Coronary artery (tissue), 2 donors: ENCODE results near the gene PIP4P1.

Source experiments
- DNase-seq: peaks from one replicate; pipeline ENCODE4 v3.0.0-alpha.2; 2017; ENCODE audit warnings: low spot score
- H3K27ac ChIP-seq, 2 donors: fragments of 200-600 bp; sonication (generic); one replicate each; pipeline ENCODE4 v1.5.1; 2016 to 2019
- H3K4me3 ChIP-seq: fragments of 200-600 bp; sonication (generic); 2 replicates; pipeline ENCODE4 v1.5.1; 2016; ENCODE audit warnings: mild to moderate bottlenecking, moderate library complexity
- TF ChIP-seq, protein P1 (sequence below): fragments of 200-600 bp; sonication (generic); IDR thresholded peaks from one replicate; pipeline ENCODE4 v1.5.1; 2019; ENCODE audit warnings: antibody characterized with exemption

The PIP4P1 gene

DNA sequence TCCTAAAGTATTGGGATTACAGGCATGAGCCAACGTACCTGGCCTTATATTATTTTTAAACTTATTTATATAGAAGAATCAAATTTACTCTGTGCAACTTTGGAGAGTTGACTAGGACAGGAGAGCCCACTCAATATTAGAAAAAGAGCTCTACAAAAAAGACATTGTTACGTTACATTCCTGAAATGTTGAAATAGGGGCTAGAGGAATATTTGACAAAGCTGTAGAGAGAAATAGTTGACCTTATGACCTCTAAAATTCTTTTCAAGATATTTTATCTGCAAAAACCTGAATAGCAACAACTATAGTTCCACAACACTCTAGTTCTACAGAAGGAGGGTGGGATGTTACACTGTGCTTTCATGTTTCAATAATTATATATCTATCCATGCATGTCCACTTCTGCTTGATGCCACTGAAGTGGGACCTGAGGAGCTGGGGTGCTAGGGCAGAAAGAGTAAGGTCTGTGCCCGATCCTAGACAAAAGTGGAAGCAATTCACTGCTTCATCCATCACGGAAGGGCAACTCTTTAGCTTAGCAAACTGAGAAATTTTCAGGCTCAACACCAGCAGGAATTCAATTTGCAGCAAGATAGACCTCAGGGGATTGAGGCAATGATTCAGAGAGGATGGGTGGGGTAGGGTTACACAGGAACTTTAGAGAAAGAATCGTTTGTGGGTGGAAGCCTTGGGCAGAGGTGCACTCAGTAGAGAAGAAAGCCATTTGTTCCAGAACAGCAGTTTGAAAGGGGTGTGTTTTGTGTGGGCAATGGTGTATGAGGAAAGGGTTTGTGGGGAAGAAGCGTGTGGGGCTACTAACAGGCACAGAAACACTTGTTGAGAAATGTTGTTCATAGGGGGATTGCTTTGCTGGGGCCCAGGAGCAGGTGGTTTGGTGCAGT lies 28.1 kb upstream of the PIP4P1 start:
- DNase-seq: no peak
- Histone ChIP-seq H3K27ac (no peak overlapping the region), H3K4me3 (no peak overlapping the region)
- TF ChIP-seq, protein P1, sequence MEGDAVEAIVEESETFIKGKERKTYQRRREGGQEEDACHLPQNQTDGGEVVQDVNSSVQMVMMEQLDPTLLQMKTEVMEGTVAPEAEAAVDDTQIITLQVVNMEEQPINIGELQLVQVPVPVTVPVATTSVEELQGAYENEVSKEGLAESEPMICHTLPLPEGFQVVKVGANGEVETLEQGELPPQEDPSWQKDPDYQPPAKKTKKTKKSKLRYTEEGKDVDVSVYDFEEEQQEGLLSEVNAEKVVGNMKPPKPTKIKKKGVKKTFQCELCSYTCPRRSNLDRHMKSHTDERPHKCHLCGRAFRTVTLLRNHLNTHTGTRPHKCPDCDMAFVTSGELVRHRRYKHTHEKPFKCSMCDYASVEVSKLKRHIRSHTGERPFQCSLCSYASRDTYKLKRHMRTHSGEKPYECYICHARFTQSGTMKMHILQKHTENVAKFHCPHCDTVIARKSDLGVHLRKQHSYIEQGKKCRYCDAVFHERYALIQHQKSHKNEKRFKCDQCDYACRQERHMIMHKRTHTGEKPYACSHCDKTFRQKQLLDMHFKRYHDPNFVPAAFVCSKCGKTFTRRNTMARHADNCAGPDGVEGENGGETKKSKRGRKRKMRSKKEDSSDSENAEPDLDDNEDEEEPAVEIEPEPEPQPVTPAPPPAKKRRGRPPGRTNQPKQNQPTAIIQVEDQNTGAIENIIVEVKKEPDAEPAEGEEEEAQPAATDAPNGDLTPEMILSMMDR: no peak

DNA sequence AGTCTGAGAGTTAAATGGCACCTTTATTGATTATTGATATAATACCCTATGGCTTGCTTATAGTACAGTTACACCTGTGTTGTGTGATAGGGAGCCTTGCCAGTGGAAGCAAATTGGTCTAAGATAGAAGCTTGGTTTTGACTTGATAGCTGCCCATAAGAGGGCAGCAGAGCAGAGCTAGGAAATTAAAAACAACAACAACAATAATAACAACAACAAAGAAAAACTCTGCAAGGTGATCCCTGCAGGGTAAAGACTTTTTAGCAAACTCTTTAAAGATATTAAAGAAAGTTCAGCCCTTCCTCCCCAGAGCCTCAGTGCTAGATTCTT lies 26.1 kb upstream of the PIP4P1 start:
- H3K4me3 ChIP-seq: no peak overlapping the region
- TF ChIP-seq, protein P1: no peak
- DNase-seq: no peak
- no peak overlapping the region for H3K27ac ChIP-seq

DNA sequence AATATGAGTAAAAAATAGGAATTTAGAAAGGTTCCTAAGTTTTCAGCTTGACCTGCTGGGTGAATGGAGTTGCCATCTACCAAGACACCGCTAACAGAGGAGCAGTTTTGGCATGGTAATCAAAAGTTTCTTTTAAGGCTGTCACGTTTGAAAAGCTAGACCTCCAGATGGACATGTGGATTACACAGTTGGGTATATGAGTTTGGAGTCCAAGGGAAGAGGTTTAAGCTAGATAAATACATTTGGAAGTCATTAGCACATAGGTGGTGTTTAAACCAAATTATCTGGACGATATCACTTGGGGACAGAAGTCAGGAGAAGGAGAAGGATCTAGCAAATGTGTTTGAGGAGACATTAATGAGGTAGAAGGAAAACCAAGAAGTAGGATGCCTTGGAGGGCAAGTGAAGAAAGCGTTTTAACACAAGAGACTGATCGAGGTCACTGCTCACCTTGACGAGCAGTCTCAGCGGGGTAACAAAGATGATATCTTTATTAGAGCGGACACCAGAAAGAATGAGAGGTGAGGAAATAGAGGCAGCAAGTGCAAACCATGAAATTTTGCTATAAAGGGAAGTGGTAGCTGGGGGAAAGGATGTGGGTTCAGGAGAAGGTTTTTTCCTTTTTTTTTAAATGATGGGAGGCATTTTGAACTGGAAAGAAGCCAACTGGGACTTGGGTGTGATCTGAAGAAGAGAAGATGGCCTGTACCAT lies 25.6 kb upstream of the PIP4P1 start:
- Histone ChIP-seq H3K27ac (no peak overlapping the region), H3K4me3 (no peak overlapping the region)
- TF ChIP-seq, protein P1: no peak
- no peak for DNase-seq

DNA sequence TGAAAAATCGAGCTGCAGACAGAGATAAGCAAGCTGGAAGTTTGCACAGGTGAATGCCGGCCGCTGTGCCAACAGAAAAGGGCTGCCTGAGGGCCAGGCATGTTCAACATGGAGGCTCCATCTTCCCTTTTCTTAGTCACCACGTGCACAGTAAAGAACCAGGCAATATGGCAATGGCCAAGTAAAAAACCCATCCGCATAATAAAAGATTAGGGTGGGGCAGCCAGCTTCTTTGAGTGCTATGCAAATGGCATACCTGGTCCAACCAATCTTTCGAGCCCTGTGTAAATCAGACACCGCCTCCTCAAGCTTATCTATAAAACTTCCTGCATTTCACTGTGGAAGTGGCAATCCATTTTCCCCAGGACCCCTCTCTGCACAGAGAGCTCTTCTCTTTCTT lies 24.7 kb upstream of the PIP4P1 start:
- TF ChIP-seq, protein P1: no peak
- no peak overlapping the region for H3K4me3 ChIP-seq
- no peak for DNase-seq
- H3K27ac ChIP-seq: no peak overlapping the region

DNA sequence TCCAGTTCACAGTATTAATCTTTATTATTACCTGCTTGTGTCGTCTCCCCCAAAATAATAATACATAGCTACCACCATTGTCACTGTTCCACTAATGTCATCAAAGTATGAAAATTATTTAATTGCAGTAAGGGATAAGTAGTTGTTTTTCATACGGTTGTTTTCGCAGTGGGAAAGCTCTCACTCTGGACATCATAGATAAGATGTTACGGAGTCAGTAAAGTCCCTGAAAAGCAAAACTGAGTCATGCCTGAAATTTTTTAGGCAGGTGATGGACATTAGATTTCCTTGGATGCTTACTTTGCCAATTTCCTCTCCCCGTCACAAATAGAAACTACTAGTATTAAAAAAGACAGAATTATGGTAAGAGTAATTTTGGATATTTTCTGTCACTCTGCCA lies 21.1 kb upstream of the PIP4P1 start:
- DNase-seq: no peak
- no peak overlapping the region for H3K27ac ChIP-seq
- TF ChIP-seq, protein P1: no peak
- no peak overlapping the region for H3K4me3 ChIP-seq

DNA sequence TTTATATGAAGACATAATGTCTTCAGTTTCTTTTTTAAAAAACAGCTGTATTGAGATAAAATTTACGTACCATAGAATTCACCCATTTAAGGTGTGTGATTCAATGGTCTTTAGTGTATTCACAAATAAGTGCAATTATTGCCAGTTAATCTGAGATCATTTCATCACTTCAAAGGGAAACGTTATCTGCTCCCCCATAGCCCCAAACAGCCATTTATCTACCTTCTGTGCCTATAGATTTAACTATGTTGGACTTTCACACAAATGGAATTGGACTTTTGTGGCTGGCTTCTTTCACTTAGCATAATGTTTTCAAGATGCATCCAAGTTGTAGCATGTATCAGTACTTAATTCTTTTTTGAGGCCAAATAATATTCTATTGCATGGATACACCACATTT lies 17.7 kb upstream of the PIP4P1 start:
- no peak for DNase-seq
- Histone ChIP-seq H3K4me3 (no peak overlapping the region), H3K27ac (no peak overlapping the region)
- TF ChIP-seq, protein P1: no peak
